Gastroesophageal sphincter (tissue), 3 donors: ENCODE results near the gene OXER1.

ENCODE experiments used
- CTCF ChIP-seq, 4 experiments: fragments of 200-600 bp in 2 of 4; fragments of 450-650 bp in 2 of 4; sonication (generic) in 1 of 4; IDR thresholded peaks; one replicate each; pipeline ENCODE4 v1.5.1; 2017 to 2019; ENCODE audit warnings: antibody characterized with exemption in 4 of 4, mild to moderate bottlenecking in 2 of 4, moderate library complexity in 2 of 4
- EP300 ChIP-seq: sonication (generic); formaldehyde crosslinking; IDR thresholded peaks from one replicate; pipeline ENCODE4 v1.6.1; 2017; ENCODE audit warnings: antibody characterized with exemption, mild to moderate bottlenecking

GRCh38 chr2:42726680-42727079 lies 37.3 kb downstream of the OXER1 start:
- TF ChIP-seq EP300, result no peak
- TF ChIP-seq CTCF (IDR thresholded peaks at IDR 0.05), result no peak
